Stimulated activated CD8-positive, alpha-beta memory T cell treated with anti-CD3 and anti-CD28 coated beads, Interleukin-12 subunit alpha, Interleukin-12 subunit beta, amount 100 ng/mL, for 24 hours (primary cell): ENCODE measurements around the gene BMAL1.
"Not testable (repeated sequence)": the region's sequence is repeated elsewhere in the genome, so short reads cannot be mapped to it uniquely, and the experiment has no call there.

Experiments
- DNase-seq: peaks from one replicate; pipeline ENCODE4 v3.0.0-alpha.2; 2020; ENCODE audit errors: extremely low read depth

The BMAL1 gene

DNA sequence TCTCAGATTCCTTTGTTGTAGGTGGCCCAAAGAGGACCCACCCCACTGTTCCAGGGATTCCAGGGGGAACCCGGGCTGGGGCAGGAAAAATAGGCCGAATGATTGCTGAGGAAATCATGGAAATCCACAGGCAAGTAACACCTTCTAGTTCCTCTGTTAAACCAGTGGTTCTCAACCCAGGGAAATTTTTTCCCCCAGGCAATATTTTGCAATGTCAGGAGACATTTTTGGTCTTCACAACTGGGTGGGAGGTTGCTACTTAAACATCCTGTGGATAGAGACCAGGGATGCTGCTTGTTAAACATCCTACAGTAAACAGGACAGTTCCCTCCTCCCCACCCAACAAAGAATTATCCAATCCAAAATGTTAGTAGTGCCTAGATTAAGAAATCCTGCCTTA, 100.7 kb downstream of the BMAL1 start:
- no peak for DNase-seq

DNA sequence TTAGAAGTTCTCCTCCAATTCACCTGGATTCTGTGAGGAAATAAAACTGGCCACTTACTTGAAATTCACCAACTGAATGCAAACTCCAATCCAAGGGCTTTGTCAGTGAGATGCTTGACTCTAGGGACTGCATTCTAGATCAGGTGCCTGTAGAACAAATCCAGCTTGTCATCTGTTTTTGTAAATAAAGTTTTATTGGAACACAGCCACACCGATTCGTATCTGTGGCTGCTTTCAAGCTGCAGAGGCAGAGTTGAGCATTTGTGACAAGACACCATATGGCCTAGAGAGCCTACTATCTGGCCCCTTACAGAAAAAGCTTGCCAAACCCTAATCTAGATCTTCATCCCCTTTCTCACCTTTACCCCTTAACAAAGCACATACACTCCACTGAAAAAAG, 103.1 kb downstream of the BMAL1 start:
- DNase-seq, result no peak

DNA sequence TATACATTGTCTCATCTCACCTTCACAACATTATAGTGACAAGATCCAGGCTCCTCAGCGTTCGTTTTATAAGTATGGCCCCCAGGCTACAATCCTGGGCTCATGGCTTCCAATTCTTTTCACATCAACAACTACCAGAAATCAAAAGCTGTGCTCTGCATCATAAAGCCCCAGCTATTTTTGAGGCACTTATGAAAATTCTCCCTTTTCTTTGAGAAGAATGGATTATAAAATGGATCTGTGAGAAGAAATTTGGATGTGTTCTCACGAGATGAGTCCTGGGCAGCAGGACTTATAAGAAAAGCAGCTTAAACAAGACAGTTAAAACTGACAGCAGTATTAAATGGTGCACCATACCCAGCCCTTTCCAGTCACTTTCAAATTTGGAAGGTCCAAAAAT, 105.2 kb downstream of the BMAL1 start:
- DNase-seq, result no peak

DNA sequence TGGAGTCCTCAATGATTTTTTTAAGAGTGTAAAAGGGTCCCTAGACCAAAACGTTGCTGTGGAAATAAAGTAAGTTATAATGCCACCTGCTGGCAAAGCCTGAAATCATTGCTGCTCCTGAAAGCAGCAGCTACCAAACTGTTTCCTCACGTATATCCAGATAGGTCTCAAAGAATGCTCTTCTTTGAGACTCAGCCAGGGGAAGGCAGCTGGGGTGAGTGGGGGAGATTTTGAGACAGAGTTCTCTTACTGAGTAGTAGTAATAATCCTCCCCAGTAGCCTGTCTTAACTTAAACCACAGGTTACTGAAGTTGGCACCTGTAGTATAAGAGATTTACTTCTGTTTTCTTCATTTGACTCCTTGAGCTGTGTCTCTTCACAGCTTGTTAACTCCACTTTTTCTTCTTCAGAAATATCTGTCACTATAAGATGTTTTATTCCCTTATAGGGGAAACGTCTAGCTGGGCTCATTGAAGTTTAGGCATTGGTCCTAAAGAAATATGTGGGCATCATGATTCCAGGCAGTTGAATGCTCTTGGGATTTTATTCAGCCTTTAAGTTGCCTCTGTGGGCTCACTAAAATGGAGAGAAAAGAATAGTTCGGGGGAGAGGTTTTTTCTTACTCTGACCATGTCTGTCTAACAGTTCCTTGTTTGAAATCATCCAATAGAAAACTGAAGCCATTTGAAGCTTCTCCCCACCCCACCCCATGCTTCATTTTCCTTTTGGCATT, 107.5 kb downstream of the BMAL1 start:
- DNase-seq, result no peak

DNA sequence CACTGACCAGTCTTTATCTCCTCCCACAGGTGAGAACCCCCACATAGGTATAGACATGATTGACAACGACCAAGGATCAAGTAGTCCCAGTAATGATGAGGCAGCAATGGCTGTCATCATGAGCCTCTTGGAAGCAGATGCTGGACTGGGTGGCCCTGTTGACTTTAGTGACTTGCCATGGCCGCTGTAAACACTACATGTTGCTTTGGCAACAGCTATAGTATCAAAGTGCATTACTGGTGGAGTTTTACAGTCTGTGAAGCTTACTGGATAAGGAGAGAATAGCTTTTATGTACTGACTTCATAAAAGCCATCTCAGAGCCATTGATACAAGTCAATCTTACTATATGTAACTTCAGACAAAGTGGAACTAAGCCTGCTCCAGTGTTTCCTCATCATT, 109.0 kb downstream of the BMAL1 start:
- no peak for DNase-seq

DNA sequence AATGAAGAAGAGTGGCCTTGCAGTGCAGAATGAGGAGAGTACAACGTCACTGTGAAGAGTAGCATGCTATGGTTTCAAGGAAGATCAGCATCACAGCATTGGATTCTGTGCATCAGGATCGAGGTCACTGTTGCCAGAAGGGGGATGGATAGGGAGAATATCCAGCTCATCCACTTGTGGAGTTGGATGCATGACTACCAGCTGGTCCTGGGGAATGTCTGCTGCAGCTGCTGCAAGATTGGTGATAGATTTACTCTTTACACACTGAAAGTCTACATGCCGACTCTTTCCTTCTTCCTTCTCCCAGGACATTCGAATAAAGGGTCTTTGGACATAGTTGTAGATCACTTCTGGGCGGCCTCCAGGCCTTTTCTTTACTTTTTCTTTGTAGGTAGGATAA, 111.2 kb downstream of the BMAL1 start:
- no peak for DNase-seq

DNA sequence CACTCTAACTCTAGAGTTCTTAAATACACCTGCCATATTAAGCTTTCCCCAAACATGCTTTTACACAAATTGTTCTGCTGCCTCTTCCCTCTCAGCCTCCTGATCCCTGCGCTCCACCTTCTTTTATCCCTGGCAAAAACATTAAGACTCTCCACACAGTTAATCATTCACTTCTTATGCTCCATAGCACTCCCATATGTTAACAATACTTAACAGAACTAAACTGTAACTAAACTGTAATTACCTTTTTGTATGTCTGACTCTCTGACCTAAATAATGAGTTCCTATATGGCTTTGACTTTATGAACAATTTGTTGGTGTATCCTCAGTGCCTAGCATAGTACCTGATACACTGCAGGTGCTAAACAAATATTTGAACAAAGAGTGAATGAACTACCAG, 113.6 kb downstream of the BMAL1 start:
- no peak for DNase-seq

DNA sequence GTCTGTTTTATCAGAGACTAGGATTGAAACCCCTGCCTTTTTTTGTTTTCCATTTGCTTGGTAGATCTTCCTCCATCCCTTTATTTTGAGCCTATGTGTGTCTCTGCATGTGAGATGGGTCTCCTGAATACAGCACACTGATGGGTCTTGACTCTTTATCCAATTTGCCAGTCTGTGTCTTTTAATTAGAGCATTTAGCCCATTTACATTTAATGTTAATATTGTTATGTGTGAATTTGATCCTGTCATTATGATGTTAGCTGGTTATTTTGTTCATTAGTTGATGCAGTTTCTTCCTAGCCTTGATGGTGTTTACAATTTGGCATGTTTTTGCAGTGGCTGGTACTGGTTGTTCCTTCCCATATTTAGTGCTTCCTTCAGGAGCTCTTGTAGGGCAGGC, 120.7 kb downstream of the BMAL1 start:
- not testable (repeated sequence) for DNase-seq

DNA sequence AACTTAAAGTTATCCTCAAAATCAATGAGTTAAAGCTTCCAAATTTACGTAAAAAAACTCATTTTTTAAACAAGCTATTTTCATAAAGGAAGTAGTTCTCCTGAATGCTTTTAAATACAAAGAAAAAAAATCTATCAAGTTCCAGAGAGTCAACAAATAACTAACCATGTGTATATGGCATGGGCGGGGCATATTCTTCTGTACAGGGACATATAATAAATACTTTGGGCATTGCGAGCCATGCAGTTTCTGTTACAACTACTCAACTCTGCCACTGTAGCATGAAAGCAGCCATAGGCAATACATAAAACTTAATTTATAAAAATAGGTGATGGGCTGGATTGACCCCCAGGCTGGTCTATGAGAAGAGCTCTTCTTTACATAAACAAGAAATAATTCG, 127.6 kb downstream of the BMAL1 start:
- no peak for DNase-seq

DNA sequence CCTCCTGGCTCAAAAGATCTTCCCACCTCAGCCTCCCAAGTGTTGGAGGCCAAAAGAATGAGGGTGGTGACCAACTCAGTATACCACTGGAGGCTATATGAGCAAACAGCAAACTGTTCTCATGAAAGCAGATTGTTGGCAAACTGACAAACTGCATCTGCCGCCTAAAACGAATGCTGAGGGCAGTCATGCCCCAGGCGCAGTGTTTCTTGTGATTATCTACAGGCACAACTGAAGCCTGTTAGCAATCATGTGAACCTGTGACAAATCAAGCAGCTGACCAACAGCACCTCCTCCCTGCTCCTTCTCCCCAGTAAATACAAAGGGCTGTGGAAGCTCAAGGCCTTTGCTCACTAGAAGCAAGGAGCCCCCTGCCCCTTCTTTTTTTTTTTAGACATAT, 137.6 kb downstream of the BMAL1 start:
- no peak for DNase-seq

DNA sequence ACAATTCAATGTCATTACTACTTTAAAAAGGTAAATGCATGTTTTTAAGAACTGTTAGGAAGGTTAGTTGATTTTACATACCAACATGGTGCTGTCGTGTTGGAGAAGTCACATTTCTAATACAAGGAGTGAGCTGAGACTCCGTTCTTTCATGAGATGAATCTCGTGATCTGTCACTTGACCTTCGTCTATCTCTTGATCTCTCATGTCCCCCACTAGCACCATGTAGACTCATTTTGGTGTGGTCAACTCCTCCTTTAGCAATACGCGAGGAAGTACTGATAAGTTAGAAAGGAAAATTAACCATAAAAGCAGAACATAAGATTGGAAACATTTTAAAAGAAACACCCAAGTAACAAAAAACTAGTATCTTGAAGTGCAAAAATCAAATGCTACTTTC, 144.0 kb downstream of the BMAL1 start:
- no peak for DNase-seq

DNA sequence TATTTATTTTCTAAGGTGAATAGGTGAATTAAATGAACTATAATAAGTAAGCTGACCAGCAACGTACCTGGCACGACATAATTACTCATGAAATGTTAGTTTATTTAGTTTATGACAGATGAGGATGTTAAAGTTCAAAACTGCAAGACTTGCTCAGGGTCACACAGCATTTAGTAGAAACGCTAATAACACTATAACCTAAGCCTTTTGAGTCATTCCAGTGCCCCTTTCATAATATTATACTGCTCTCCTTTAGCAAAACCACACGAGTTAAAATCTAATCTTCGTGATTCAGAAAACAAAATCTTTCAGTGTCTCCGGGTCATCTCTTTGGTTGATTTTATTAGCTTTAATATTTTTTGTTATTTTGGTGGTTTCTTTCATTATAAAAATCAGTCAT, 145.8 kb downstream of the BMAL1 start:
- no peak for DNase-seq

DNA sequence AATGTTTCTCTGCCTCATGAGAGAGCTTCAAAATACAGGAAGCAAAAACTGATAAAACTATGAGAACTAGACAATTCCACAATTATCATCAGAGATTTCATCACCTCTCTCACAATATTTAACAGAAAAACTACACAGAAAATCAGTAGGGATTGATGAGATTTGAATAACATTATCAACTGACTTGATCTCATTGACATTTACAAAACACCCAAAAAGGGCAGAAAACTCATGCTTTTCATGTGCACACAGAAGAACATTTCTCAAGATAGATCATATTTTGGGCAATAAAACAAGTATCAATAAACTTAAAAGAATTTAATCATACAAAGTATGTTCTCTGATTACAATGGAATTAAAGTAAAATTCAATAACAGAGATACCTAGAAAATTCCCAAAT, 149.8 kb downstream of the BMAL1 start:
- no peak for DNase-seq

DNA sequence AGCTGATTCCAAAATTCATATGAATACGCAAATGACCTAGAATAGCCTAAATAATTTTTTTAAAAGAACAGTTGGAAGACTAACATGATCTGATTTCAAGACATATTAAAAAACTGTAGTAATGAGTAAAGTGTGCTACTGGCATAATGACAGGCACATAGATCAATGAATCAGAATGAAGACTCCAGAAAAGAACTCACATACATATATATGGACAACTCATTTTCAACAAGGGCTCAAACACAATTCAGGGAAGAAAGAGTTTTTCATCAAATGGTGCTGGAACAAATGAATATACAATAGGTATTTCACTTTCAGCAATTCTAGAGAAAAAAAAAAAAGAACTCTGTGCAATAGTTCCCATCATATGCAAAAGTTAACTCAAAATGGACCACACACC, 151.7 kb downstream of the BMAL1 start:
- DNase-seq, result no peak

DNA sequence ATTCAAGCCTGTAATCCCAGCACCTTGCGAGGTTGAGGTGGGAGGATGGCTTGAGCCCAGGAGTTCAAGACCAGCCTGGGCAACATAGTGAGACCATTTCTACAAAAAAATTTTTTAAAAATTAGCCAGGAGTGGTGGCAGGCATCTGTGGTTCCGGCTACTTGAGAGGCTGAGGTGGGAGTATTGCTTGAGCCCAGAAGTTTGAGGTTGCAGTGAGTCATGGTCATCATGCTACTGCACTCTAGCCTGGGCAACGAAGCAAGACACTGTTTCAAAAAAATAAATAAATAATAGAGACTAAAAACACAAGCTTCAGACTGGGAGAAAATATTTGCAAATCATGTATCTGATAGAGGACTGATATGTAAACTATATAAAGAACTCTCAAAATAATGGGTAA, 152.2 kb downstream of the BMAL1 start:
- no peak for DNase-seq

DNA sequence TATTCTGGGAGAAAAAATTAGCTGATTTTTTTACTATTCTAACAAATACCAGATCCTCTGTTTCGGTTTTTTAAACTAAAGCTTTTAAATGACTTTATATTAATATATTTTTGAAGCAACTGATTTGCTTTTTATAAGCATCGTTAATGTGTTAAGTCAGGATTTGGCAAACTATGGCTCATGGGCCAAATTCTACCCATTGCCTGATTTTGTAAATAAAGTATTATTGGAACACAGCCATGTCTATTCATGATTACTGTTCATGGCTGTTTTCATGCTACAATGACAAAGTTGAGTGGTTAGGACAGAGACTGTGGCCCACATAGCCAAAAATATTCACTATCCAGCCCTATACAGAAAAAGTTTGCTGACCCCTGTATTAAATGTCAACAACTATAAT, 155.8 kb downstream of the BMAL1 start:
- DNase-seq, result no peak

DNA sequence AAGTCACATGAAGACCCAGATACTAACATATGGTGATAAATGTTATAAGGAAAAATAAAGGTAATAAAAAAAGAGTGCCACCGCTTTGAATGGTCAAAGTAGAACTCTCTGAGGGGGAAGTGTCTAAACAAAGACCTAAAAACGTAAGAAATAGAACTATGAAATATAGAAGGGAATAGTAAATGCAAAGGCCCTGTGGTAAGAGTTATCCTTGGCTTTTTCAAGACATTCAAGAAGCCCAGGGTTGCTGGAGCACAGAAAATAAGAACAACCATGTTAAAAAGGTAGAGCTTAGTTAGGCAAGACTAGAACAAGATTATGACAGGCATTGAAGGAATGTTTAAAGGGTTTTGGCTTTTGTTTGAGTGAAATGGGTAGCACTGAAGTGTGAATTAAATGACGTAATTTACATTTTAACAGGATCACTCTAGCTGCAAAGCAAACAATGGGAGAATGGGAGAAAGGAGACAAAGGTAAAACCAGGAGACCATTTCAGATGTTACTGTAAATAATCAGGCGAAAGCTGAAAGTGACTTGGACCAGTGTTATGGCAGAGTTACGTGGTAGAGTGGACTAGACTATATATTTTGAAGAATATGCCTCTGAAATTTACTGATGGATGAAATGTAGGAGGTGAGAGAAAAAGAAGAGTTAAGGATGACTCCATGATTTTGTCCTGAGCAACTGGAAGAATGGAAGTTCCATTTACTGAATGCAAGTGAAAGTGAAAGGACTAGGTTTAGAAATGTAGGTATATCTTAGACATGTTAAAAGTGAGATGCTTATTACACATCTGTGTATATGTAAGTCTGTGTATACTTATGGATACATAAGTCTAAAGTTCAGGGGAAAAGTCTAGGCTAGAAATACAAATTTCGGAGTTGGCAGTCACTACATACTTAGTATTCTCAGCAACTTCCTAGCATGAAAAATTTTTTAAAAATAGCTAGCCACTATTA, 156.9 kb downstream of the BMAL1 start:
- DNase-seq, result no peak

DNA sequence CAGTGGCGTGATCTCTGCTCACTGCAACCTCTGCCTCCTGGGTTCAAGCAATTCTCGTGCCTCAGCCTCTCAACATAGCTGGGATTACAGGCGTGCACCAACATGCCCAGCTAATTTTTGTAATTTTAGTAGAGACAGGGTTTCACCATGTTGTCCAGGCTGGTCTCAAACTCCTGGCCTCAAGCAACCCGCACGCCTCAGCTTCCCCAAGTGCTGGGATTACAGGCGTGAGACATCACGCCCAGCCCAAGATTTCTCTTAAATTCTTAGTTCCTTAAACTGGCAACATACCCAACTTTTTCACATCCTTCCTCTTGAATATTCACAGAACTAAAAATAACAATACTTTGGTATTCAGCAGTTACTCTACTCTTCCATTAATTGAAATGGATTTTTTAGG, 159.2 kb downstream of the BMAL1 start:
- DNase-seq, result not testable (repeated sequence)
